ENCODE data around the gene TMEM171. TPM values are rescaled to one million over a fixed set of nuclear protein-coding genes. Genes with fewer than 3 reads are reported as not detected.

The TMEM171 gene
- total RNA-seq, 1 experiment from 2014 or later = 62.6 TPM

Other genes with a start within 250 kb of the TMEM171 start
- gene FCHO2, start 164.5 kb upstream of the TMEM171 start, total RNA-seq (2014; rRNA removed) = 13.5 and 14.9 TPM in 2 replicates
- not detected in 2 replicates for gene TMEM174, start 52.6 kb downstream of the TMEM171 start, total RNA-seq (2014; rRNA removed)